Fibroblast of pulmonary artery (primary cell): Measurements from ENCODE around the gene LTBP3.
A peak's percentile ranks its signal among the peaks of the same experiment; 100 is the strongest.

Experiments
- DNase-seq: peaks from one replicate; pipeline ENCODE4 v3.0.0-alpha.2; 2010; ENCODE audit warnings: low read depth
- H3K4me3 ChIP-seq: replicated peaks from 2 replicates; pipeline ENCODE4 v1.5.1; 2011; ENCODE audit warnings: low read depth, mild to moderate bottlenecking, control low read depth, low read length, moderate library complexity
- TF ChIP-seq, protein P1 (sequence below): IDR thresholded peaks from 2 replicates; pipeline ENCODE4 v1.5.1; 2011; ENCODE audit warnings: mild to moderate bottlenecking, control low read depth, low read length, inconsistent platforms; ENCODE audit errors: missing control alignments

LTBP3 gene

DNA sequence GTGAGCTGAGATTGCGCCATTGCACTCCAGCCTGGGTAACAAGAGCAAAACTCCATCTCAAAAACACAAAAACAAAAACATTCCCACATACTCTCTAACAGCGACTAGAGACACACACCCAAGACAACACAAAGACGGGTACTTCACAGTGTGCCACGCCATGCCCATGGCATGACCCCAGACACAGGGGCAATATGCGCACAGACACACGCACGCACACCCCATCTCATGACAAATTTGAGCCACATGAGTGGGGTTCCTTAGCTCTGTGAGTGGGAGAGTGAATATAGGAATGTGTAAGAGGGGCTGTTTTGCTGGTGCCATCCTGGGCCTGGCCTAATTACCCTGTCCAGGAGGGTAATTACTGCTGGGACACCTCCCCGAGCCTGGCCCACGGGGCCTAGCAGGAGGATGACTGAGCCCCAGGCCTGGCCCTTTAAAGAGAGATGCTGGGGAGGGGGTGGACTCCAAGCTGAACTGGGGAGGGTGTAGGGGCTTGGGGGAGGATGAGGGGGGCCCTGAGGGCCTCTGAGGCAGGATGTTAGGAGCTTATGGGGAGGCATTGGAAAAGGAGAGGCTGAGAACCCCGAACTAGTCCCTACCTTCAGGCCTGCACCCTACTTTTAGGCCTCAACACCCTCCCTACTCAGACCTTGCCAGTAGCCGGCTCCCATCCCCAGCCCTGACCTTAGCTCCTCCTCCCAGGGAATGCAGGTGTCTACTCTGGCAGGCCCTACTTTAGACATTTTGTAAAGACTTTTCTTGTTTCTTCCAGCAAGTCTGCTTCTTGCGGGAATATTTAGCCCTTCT, 1.5 kb downstream of the LTBP3 start:
- H3K4me3 ChIP-seq = peak overlapping the region; percentile 60
- no peak for DNase-seq
- TF ChIP-seq, protein P1, sequence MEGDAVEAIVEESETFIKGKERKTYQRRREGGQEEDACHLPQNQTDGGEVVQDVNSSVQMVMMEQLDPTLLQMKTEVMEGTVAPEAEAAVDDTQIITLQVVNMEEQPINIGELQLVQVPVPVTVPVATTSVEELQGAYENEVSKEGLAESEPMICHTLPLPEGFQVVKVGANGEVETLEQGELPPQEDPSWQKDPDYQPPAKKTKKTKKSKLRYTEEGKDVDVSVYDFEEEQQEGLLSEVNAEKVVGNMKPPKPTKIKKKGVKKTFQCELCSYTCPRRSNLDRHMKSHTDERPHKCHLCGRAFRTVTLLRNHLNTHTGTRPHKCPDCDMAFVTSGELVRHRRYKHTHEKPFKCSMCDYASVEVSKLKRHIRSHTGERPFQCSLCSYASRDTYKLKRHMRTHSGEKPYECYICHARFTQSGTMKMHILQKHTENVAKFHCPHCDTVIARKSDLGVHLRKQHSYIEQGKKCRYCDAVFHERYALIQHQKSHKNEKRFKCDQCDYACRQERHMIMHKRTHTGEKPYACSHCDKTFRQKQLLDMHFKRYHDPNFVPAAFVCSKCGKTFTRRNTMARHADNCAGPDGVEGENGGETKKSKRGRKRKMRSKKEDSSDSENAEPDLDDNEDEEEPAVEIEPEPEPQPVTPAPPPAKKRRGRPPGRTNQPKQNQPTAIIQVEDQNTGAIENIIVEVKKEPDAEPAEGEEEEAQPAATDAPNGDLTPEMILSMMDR = no peak

DNA sequence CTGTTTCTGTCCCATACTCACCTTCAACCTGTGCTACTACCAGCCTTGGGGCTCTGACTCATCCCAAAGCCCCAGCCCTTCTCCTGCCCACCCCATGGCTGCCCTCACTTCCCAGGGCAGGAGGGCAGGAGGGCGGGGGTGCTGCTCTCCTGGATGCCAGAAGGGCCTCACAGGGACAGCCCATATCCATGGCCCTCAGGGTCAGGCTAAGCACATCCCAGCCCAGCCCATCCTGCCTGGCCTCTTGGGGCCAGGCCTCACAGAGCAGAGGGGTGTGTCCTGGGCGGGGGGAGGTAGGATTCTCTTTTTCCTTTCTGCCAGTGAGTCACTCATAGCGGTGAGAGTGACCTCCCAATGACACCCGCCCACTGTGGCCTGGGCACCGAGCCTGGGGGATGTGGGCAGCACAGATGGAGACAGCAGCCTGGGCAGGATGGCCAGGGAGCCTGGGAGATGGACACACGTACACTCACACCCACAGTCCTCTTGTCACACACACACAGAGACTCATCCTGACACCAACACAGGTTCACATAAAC, 2.4 kb downstream of the LTBP3 start:
- no peak overlapping the region for H3K4me3 ChIP-seq
- peak; percentile 69 for DNase-seq

DNA sequence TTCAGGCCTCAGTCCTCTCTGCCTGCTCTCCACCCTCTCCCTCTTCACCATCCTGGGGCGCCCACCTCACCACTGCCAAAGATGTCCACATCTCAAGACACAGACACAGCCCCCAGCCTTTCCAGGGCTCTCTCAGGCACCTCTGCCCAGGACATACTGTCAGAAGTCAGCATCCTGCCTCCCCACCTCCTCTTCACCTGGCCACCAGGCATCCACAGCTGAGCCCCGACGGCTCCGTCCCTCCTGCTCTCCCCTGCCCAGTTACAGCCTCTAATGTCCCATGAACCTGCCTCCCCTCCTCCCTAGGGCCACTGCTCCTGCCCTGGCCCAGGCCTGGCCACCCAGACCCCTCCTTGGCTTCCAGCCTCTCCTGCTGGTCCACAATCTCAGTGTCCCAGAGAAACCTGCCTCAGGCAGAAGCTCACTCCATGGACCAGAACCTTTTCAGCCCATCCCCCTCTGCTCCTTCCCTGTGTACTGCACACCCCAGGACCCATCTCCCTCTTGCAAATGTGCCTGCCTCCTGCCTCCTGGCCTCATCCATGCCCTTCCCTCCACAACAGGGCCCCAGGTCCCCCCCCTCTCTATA, 3.2 kb downstream of the LTBP3 start:
- H3K4me3 ChIP-seq = no peak overlapping the region
- TF ChIP-seq, protein P1 = no peak
- DNase-seq = no peak

More for the DNA sequence above, 2.4 kb downstream of the LTBP3 start:
- TF ChIP-seq, protein P1 = no peak

DNA sequence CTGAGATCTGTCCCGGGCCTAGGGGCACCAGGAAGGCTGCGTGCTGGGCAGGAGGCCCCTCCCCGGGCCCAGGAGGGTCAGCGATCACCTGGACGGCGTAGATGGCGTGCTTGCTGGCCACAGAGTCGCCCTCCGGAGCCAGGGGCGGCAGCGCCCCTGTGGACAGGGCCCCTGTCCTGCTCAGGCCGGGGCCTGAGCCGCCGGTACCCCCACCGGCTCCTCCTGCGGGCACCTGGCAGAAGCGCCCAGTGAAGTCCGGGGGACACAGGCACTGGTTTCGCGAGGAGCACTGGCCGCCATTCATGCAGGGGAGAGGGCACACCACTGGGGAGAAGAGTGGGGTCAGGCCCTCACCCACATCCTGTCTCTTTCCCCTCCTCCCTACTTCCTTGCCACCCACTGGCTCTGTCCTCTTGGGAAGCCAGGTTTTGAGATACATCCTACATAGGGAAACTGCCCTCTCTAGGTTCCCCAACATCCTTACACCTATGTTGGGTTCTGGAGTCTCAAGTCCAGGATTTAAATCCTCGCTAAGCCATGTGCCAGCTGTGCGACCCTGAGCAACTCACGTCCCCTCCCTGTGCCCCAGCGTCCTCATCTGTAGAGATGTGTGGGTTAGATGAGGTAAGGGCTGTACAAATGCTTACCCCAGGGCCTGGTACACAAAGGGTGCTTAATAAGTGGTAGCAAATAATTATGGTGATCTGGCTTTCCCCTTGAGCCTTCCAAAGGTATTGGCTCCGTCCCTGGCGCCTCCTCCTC, 3.9 kb downstream of the LTBP3 start:
- no peak for DNase-seq
- no peak overlapping the region for H3K4me3 ChIP-seq
- TF ChIP-seq, protein P1 = no peak

DNA sequence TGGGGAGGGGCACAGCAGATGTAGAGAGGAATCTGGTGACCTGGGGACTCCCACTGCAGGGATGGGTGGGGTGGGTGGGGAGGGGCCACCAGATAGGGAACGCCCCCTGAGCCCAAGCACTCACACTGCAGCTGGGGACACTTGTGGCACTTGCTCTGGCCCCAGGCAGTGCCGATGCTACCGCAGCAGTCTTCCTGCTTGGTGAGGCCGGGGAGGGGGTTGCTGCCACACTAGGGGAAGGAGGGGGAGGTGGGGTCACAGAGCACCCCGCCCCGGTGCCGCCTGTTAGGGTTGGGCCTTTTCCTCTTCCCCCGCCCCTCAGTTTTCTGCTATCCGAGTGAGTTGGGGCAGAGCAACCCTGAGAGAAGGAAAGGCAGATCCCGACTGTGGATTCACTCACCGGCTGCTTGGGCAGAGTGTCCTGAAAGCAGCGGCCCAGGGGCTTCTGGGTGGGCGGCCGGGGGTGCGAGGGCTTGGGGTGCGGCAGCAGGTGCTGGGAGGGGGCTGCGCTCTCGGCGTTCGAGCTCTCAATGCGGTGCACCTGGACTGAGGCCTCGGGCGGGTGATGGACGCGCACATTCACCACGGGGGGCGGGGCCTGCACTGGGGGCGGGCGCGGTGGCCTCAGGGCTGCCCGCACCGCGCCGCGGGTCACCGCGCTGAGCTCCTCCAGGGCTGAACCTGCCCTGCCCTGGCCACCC, 4.7 kb downstream of the LTBP3 start:
- H3K4me3 ChIP-seq = no peak overlapping the region
- TF ChIP-seq, protein P1 = no peak
- DNase-seq = no peak

DNA sequence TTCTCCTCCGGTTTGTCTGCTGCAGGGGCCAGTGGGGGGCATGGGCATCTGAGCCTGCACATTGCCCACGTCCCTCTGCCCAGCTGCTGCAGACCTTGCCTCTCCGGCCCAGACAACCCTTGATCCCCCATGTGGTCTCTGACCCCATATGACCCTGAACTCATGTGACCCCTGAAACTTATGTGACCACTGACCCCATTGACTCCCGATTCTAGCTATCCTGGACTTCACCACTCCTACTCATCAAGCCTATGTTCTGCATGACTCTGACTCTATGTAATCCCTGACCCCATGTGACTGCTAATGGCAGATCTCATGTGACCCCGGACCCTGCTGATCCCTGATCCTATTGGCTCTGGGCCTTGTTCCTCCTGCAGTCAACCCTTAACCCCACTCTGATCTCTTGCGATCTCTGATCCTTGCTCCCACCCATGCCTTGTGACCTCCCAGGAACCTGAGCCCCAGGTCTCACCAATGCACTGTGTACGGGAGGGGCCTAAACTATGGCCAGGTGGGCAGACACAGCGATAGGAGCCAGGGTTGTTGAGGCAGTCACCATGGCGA, 5.7 kb downstream of the LTBP3 start:
- TF ChIP-seq, protein P1 = no peak
- H3K4me3 ChIP-seq = no peak overlapping the region
- DNase-seq = no peak
